DND-41 (cell line): ENCODE data around the gene MAU2.

Experiments used
- EZH2 ChIP-seq: IDR thresholded peaks from 3 replicates; pipeline ENCODE4 v1.6.1; 2012; ENCODE audit warnings: borderline replicate concordance, low read depth, mild to moderate bottlenecking, moderate library complexity, low read length, inconsistent platforms; ENCODE audit not compliant: severe bottlenecking
- TF ChIP-seq, protein P1 (sequence below): IDR thresholded peaks from 2 replicates; pipeline ENCODE4 v1.5.1; 2012; ENCODE audit warnings: borderline replicate concordance, low read length, moderate library complexity, mild to moderate bottlenecking; ENCODE audit not compliant: poor library complexity, severe bottlenecking; ENCODE audit errors: extremely low read depth

DNA sequence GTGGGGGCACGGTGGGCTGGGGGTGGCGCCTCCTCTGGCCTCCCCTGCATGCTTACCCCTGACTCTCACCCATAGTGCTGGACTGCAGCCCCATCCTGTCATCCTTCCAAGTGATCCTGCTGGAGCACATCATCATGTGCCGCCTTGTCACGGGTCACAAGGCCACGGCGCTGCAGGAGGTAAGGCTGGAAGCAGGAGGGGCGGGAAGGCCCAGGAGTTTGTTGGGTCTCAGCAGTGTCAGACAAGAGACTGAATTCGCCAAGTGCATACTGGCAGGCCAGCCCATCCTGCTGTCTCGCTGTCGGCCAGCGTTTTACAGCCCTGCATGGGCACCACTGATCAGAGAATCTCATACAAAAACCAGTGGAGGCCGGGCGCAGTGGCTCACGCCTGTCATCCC lies 23.1 kb downstream of the MAU2 start:
- TF ChIP-seq EZH2, result no peak
- TF ChIP-seq, protein P1, sequence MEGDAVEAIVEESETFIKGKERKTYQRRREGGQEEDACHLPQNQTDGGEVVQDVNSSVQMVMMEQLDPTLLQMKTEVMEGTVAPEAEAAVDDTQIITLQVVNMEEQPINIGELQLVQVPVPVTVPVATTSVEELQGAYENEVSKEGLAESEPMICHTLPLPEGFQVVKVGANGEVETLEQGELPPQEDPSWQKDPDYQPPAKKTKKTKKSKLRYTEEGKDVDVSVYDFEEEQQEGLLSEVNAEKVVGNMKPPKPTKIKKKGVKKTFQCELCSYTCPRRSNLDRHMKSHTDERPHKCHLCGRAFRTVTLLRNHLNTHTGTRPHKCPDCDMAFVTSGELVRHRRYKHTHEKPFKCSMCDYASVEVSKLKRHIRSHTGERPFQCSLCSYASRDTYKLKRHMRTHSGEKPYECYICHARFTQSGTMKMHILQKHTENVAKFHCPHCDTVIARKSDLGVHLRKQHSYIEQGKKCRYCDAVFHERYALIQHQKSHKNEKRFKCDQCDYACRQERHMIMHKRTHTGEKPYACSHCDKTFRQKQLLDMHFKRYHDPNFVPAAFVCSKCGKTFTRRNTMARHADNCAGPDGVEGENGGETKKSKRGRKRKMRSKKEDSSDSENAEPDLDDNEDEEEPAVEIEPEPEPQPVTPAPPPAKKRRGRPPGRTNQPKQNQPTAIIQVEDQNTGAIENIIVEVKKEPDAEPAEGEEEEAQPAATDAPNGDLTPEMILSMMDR, result no peak
